GM19438 (cell line): ENCODE data around the gene PDZD2.
A peak's percentile ranks its signal among the peaks of the same experiment; 100 is the strongest.
"Not testable (repeated sequence)": the region's sequence is repeated elsewhere in the genome, so short reads cannot be mapped to it uniquely, and the experiment has no call there.

ENCODE experiments used
- ATAC-seq: cut with Tn5 transposase; IDR thresholded peaks from one replicate; pipeline ENCODE4 v1.9.1; 2021; ENCODE audit warnings: low read depth; ENCODE audit not compliant: unreplicated experiment

Gene PDZD2

DNA sequence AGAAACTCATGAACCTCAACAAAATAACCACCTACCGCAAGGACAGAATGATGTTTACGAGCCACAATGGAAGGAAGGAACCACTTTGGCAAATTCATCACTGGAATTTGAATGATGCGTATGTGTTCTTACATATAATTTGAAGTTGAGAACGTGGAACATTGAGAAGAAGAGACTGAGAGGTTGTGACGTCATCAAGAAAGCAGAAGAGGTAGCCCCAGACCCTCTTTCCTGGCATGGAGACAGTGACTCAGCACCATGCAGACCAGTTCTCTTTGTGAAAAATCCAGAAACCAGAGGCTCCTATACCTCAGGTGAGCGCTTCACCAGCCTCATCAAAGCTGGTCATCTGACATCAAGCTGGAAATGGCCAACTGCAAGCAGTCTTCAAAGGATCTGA lies 124.5 kb downstream of the PDZD2 start:
- no peak for ATAC-seq

DNA sequence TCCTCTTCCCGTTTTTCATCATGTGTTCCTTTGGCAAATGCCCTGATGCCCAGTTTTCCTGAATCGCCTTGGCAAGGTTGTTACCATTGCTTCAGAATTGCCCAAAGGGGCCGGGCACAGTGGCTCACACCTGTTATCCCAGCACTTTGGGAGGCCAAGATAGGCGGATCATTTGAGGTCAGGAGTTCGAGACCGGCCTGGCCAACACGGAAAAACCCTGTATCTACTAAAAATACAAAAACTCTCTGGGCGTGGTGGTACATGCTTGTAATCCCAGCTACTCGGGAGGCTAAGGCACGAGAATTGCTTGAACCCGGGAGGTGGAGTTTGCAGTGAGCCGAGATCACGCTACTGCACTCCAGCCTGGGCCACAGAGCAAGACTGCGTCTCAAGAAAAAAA lies 125.8 kb downstream of the PDZD2 start:
- ATAC-seq, result not testable (repeated sequence)

DNA sequence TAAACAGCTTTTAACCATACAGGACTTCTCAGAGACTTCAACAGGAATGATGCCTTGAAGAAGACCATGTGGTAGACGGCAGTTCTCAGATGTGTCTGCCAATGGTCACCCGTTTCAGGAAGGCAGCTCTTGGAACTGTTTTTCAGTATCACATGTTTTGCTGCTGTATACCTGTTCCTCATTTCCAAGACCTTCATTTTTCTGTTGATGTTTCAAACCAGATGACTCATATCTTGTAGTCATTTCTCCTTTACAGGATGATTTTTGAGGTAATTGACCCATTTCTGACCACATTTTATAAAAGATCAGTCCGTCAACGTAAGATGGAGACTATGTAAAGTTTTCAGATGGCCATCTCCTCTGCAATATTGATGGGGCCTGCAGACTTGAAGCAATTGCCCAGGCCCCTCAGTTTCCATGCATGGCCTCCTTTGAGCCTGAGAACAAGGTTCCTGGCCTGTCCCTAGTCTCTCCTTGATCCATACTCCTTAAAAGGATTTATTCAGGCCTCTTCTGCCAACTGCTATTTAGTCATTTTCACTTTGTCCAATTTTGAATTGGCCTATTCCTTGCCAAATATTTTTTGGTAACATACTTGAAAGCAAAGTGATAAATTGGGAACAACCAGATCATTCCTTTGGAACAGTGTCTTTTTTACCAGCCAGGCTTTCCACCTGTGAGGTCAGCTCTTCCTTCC lies 128.6 kb downstream of the PDZD2 start:
- no peak for ATAC-seq

DNA sequence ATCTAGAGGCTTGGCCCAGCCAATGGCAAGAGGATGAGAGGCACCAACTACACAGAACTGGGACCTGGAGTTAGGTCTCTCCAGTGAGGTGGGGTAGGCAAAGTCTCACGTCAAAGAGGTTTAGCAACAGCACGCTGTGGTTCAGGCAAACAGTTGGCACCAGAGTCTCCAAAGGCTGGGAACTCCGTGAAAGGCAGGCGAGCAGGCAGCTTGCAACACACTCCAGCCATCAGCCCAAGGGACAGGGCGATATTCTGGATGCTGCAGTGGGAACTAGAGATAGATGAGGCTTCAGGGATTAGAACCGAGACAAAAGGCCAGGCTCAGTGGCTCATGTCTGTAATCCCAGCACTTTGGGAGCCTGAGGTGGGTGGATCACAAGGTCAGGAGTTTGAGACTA lies 129.1 kb downstream of the PDZD2 start:
- no peak for ATAC-seq

DNA sequence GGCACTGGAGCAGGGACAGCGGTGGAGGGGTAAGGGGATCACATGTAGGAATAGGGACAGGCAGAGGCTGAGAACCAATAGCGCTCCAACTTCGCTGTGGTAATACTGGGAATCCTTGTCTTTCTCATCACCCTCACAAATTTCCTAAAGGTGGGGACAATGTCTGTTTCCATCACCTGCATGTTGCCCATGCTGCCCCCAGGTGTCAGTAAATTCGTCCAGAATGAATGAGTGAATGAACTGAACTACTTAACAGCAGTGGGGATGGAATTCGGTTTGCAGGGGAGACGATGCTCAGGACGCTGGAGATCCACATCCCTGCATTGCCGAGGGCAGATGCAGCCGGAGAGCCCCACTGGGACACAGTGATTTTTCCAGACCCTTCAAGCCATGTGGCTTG lies 129.9 kb downstream of the PDZD2 start:
- ATAC-seq, result no peak

DNA sequence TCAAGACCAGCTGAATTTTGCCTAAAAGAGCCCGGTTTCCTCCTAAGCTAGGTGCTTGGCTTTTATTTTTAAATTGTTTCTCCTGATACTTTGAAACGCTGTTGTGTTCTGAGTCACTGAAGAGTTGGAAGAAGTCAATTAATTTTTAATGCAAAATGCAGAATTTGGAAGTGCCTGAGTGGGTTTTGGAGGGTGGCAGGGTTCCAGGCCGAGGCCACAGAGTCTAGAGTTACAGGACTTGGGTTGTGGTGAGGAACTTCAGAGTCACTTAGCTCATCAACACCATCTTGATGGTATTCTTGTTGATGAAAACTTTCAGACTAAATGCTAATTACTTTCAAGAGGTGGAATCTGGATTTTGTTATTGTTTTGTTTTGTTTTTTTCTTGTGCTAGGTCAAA lies 130.6 kb downstream of the PDZD2 start:
- no peak for ATAC-seq

DNA sequence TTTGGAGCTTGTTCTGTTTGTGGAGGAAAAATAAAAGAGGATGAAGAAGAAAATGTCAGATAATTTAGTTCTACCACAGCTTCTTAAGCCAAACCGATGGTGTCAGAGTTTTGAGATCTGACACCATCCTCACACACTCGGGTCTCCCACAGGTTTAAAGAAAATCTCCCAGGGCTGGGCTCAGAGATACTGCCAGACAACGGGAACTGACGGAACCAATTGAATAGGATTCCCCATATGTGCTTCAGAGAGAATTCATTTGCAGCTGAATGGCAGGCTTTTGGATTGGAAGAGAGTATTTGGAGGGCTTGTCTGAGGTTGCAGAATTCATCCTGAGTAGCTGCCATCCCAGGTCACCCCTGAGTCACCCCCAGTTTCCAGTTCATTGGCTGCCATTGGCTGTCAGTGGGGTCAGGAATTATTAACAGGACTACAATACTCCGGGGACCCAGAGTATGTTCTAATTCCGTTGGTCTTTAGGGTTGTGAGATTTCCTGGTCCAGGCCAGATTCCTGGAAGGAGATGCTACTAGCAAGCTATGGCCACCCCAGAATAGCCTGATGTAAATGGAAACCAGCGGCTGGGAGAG lies 131.3 kb downstream of the PDZD2 start:
- ATAC-seq, result no peak

DNA sequence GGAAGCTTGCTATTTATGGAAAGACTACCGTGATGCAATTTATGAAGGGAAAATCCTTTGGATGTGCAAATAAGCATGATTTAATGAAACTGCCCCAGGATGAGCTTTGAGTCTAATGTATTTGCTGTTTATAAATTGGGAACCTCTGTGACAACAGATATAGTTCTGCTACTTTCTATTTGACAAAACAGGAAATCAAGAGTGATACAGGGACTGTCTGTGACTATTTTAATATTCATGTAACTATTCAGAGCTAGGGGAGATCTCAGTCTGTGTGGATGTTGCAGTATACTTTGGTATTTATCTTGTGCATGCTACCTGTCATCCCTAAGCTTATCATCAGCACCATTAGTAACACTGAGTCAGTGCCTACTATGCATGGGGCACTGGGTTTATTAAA lies 132.1 kb downstream of the PDZD2 start:
- peak; percentile 79 for ATAC-seq

DNA sequence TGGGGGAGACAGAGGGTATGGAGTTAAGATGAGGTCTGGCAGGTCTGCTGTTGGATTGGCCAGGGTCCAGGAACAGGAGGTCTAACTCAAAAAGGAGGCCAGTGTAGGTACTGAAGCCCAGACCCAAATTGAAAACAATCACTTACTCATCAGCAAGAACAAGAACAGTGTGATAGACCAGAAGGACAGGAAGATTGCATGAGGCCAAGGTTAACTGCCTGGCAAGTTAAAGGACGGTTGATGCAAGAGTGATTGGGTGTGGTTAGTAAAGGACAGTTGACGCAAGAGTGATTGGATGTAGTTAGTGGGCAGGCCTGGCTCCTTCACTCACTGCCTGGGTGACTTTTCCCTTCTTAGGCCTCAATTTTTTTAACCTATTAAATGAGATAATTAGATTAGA lies 132.6 kb downstream of the PDZD2 start:
- peak; percentile 29 for ATAC-seq

DNA sequence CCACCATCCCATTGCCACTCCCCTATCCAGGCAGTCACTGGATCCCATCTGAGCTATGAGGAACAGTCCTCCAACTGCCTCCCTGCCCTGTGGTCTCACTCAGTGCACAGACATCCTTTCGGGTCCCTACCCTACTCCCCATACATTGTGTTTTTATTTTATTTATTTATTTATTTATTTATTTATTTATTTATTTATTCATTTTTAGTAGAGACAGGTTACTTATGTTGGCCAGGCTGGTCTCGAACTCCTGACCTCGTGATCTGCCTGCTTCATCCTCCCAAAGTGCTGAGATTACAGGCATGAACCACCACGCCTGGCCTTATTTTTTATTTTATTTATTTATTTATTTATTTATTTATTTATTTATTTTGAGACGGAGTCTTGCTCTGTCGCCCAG lies 137.4 kb downstream of the PDZD2 start:
- ATAC-seq, result not testable (repeated sequence)

DNA sequence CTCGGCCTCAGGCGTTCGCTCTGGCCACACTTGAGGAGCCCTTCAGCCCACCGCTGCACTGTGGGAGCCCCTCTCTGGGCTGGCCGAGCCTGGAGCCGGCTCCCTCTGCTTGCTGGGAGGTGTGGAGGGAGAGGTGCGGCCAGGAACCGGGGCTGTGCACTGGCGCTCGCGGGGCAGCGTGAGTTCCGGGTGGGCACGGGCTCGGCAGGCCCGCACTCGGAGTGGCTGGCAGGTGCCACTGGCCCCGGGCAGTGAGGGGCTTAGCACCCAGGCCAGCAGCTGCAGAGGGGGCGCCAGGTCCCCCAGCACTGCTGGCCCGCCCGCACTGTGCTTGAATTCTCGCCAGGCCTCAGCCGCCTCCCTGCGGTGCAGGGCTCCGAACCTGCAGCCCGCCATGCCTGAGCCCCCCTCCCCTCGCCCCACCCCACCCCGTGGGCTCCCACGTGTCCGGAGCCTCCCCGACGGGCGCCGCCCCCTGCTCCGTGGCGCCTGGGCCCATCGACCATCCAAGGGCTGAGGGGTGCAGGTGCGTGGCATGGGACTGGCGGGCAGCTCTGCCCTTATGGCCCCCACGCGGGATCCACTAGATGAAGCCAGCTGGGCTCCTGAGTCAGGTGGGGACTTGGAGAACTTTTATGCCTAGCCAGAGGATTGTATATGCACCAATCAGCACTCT lies 138.2 kb downstream of the PDZD2 start:
- ATAC-seq, result no peak

DNA sequence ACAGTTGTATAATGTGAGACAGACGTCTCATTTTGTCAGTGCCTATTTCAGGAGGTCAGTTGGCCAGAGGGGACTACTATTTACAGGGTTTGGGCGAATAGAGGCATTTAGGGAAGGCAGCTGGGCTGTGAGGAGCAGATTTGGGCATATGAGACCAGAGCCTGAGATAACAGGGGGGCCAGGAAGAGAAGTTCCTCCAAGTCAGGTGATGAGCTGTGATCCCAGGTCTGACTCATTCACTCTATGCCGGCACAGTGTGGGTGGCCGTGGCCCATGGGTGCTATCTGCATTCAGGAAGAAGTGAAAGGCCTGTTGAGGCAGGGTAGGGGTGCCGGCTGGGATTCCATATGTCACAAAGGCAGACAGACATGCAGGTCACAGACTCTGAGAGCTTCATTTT lies 142.8 kb downstream of the PDZD2 start:
- no peak for ATAC-seq

DNA sequence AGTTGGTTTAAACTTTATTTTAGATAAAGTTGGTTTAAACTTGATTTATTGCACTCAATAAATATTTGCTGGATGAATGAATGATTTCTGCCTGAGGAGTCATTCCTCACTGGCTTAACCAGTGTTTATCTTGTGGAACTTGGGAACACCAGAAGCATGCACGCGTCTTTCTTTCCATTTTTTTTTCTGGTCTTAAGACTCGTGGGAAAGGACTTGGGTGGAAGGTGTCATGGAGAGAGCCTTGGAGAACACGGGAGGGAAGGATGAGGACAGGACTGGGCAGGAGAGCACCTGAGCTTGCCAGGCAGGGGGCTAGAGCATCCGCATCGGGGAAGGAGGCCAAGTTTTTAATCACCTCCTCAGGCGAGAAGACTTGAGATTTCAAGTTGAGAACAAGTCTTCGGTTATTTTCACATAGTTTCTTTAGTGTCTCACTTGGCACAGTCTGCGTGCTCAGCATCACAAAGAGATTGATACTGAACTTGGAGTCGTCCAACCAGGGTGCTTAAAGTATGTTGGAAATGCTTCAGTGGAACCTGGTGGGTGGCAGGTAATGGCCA lies 144.2 kb downstream of the PDZD2 start:
- ATAC-seq, result no peak

DNA sequence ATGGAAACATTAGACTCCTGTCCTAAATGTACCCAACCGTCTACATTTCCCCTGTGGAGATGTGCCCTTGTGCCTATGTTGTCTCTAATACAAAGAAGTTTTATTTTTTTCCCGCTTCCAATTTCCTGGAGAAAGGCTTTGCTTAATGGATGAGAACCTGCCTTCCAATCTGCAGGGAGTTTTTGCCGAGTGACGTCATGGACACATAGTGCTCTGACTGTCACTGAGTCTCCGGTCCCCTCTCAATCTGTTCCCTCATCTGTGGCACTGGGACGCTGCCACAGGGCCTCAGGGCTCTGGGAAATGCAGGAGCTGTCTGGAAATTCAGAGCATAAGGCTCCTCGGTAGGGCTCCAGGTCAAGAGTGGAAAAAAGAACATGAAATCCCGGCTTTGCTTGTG lies 144.8 kb downstream of the PDZD2 start:
- no peak for ATAC-seq

DNA sequence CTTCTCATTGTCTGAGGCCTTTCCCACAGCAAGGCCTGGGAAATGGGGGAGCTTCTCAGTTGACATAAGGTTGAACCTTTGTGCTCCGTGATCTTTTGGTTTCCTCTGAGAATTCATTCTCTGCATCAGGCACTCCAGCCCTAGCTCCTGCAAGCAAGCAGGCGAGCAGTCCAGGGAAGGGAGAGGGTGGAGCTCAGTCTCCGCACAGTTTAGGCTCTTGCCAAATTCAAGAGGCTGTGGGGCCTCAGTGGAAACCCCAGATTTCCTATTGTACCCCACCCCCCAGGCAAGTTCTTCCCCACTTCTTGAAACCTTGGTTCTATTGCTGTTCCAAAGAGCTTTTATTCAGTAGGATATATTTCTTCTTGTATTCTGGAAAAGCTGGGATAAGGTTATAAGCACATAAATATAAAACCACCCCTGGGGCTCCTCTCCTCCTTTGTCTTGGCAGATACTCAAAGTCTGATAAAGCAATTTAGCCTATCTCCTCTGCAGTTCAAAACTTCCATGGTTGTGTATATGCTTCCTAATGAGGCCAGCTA lies 147.2 kb downstream of the PDZD2 start:
- no peak for ATAC-seq

DNA sequence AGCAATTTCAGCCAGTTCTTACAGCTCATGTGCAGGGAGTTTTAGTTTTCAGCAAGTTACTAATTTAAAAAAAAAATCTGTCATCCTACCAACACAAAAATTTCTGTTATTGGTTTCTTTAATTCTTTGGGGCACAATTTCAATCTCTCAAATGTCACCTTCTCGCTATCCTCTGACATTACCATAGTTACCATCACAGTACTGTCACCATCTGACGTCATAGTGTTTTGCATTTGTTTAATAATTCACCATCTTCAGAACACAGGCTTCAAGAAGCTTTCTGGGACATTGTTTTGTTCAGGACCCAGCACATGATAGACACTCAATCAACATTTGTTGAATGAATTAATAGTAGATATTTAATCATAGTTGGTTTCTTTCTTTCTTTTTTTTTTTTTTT lies 155.1 kb downstream of the PDZD2 start:
- ATAC-seq, result no peak

DNA sequence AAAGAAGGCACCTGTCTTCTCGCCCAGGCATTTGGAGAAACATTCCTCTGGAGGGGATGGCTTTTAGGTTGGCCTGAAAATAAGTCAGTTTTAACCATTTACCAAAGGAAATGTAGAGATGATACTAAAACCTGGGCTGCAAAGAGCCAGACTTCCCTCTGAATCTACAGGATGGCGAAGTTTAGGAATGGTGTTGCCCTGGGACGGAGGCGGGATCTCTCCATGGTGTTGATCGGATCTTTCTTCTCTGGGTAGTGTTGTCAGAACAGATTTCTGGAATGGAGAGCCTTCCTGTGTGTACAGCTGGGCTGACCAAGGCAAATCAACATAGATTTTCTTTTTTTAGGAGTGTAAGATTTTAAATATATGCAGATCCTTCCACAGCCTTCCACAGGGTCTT lies 159.2 kb downstream of the PDZD2 start:
- no peak for ATAC-seq

DNA sequence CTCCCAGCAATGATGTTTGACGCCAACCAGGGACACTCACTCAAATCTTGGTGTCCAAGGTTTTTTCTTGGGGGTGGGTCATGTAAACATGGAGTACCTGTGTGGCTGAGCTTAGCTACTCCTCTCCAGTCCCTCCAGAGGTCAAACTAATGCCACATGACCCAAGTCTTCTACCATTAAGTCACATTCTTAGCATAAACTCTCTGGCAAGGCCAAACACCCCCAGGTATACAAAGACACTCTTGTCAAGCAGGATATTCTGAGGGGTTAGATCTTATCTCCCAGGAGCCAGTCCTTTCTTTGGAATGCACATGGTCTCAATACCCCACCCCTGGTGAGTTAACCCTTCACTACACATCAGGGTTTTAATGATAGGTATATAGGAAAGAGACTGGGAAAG lies 161.4 kb downstream of the PDZD2 start:
- no peak for ATAC-seq

DNA sequence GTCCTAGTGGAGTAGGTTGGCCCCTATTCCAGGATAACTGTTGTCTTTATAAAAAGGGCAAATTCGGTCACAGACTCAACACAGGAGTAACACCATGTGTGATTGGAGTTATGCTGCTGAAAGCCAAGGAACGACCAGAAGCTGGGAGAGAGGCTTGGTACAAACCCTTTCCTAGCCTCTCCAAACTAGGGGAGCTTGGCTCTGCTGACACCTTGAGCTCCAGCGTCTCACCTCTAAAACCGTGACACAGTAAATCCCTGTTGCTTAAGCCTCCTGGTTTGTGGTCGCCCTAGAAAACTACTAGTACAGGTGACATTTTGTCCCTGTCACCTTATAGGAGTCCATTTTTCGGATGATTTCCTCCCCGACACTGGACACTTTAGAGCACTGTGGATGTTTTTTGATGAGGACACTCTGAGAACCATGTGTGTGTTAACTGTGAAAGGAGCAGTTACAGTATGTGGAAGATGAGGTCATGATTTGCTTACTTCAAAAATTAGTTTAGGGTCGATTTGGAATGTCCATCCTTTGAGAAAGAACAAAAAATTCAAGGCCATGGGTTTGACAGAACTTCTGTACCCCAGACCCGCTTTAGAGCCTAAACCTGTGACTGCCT lies 167.0 kb downstream of the PDZD2 start:
- no peak for ATAC-seq

DNA sequence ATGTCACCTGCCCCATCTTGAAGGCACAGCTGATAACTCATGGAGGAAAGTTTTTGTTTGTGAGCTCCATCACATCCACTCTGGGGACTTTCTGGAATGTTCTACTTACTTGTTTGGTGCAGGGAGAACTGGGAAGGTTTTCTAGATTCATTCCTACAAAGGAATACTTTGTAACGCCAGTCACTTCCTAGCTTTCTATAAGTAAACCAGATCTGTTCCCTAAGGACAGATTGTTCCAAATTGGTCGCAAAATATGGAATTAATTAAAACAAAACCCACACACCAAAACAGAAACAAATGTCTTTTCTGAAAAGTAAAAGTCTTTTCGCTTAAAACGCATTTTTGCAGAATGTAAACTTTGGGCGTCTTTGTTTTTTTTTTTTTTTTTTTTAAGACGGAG lies 167.6 kb downstream of the PDZD2 start:
- ATAC-seq, result no peak
